Skeletal muscle satellite cell (primary cell): ENCODE measurements around the gene PLEKHM3.
"Not testable (repeated sequence)": the region's sequence is repeated elsewhere in the genome, so short reads cannot be mapped to it uniquely, and the experiment has no call there.

Experiments
- H3K27me3 ChIP-seq: 2 replicates; pipeline ENCODE4 v1.7.0; 2013; ENCODE audit warnings: low read length; ENCODE audit not compliant: control insufficient read depth, insufficient read depth
- H3K36me3 ChIP-seq: 2 replicates; pipeline ENCODE4 v1.7.0; 2013; ENCODE audit warnings: mild to moderate bottlenecking, control low read depth, low read length; ENCODE audit not compliant: insufficient read depth
- H3K4me1 ChIP-seq: 2 replicates; pipeline ENCODE4 v1.7.0; 2013; ENCODE audit warnings: low read length; ENCODE audit not compliant: control insufficient read depth, insufficient read depth
- H3K4me2 ChIP-seq: 2 replicates; pipeline ENCODE4 v1.7.0; 2013; ENCODE audit warnings: mild to moderate bottlenecking, low read length
- H3K4me3 ChIP-seq: 2 replicates; pipeline ENCODE4 v1.7.0; 2013; ENCODE audit warnings: low read length
- H3K9ac ChIP-seq: 2 replicates; pipeline ENCODE4 v1.7.0; 2013; ENCODE audit warnings: mild to moderate bottlenecking, low read depth, low read length, moderate library complexity
- H3K9me3 ChIP-seq: replicated peaks from 2 replicates; pipeline ENCODE4 v1.7.0; 2013; ENCODE audit warnings: mild to moderate bottlenecking, control low read depth, low read length

PLEKHM3 gene

DNA sequence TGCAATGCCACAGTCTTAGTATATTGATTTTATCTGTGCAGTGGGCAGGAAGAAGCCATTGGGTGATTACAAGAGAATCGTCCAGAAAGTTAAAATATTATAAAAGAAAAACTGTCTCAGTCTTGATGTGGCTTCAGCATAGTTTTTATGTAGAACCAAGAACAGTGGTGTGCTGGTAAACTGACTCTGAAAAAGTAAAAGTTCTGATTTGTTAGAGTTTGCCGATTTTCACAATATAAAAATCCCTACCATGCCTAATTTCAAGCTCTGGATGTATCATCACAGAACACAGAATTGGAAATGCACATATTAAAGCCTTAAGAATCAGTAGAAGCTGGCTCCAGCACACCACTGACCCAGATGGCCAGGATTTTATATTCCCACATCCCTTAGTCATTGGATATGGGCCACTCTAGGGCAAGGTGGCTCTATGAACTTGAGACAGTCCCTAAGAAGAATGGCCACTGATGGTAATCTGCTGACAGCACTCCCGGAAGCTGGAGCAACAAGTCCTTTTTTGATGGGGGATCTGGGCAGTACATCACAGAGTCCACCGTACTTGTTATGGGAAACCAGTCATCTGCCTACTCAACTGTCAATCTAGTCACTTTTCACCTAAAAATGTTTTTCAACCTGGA, 9.3 kb upstream of the PLEKHM3 start:
- H3K9ac ChIP-seq: no peak overlapping the region

DNA sequence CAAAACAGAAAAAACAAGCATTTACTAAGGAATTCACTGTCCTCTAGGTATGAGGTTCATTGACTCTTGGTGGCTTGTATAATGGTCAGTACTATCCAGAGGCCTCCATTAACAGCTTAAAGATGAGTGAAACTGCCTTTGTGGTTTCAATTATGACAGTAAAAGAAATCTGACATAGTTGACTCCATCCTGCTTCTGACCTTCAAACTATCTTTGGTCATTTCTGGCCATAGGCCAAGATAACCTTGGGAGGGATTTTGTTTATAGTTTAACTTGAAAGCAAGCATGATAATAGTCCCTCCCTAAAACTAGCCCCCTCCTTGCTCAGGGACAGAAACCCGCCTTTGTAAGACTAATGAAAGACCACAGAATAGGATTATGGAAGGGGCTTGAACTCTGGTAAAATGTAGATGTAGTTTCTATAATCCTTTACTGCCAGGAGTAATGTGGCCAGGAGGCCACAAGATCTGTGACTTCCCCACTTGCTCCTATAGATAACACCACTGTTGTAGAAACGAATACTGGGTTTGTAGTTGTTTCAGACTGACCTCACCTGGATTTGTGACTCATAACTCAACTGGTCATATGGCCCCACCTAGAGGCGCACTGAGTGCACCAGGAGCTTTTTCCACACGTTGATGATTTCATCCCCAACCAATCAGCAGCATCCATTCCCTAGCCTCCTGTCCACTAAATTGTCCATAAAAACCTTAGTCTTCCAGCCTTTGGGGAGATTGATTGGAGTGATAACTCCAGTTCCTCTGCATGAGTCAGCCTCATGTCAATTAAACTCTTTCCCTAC, 8.6 kb upstream of the PLEKHM3 start:
- Histone ChIP-seq H3K27me3 (peaks cover 11% of the 10 kb centered on the region), H3K4me2 (no peak overlapping the region), H3K9ac (no peak overlapping the region)

More for the DNA sequence above, 9.3 kb upstream of the PLEKHM3 start:
- Histone ChIP-seq H3K4me2 (no peak overlapping the region), H3K36me3 (no peaks in the 10 kb centered on the region), H3K4me3 (no peak overlapping the region), H3K9me3 (no peaks in the 10 kb centered on the region), H3K4me1 (no peaks in the 10 kb centered on the region), H3K27me3 (peaks cover 16% of the 10 kb centered on the region)

DNA sequence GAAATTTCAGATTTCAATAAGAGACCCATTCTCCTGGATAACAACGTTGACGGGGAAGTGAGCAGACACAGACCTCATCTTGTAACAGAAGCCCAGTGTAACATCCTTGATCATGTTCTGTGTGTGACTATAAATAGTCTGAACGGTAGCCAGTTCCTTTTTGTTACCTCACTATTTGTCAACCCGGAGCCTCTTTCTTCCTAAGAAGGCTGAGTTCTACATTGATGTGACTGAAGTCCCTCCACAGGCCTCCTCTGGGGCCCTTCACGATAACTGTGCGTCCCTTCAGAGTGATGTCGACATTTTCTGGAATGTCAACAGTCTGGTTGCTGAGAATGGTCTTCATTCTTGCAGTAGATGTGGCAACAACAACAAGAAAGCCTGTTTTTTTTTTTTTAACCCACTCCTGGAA, 6.3 kb upstream of the PLEKHM3 start:
- no peak overlapping the region for H3K4me3 ChIP-seq
- peaks cover 11% of the 10 kb centered on the region for H3K27me3 ChIP-seq
- H3K9ac ChIP-seq: no peak overlapping the region
- H3K36me3 ChIP-seq: no peaks in the 10 kb centered on the region
- H3K9me3 ChIP-seq: no peaks in the 10 kb centered on the region
- no peaks in the 10 kb centered on the region for H3K4me1 ChIP-seq
- no peak overlapping the region for H3K4me2 ChIP-seq

More for the DNA sequence above, 8.6 kb upstream of the PLEKHM3 start:
- no peaks in the 10 kb centered on the region for H3K36me3 ChIP-seq
- H3K4me1 ChIP-seq: no peaks in the 10 kb centered on the region
- H3K9me3 ChIP-seq: no peaks in the 10 kb centered on the region
- no peak overlapping the region for H3K4me3 ChIP-seq

DNA sequence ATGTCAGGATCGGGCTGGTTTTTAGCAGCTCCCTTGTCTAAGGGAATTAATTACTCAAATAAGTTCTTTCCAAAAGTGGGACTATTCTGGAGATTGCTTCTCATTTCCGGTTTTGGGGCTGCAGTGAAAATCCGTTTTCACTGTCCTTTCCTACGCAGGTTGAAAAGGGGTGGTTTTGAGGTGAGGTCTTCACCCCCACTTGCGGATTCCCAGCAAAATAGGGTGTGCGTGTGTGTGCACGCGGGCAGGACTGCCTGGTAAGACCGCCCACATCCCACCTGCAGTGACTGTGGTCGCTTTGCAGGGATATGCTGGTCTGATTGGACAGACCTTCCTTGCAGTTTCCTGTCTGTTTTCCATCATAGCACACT, 472 bp upstream of the PLEKHM3 start:
- H3K4me1 ChIP-seq: peaks cover 5% of the 10 kb centered on the region
- H3K9me3 ChIP-seq: no peaks in the 10 kb centered on the region

DNA sequence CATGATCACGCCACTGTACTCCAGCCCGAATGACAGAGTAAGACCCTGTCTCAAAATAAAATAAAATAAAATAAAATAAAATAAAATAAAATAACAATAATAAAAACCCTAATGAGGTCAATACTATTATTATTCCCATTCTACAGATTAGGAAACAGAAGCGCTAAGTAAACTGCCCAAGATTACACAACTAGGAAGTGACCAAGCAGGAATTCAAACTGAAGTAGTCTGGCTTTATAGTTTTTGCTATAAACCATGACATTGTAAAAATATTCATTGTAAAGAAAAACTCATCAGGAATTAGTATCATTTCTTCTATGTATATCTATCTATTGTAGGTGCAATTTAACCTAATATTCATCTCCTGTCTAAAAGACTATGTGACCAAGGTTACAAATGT, 1.2 kb downstream of the PLEKHM3 start:
- Histone ChIP-seq H3K9me3 (no peaks in the 10 kb centered on the region), H3K9ac (no peak overlapping the region), H3K27me3 (no peaks in the 10 kb centered on the region), H3K4me3 (no peak overlapping the region), H3K4me1 (peaks cover 5% of the 10 kb centered on the region), H3K36me3 (no peaks in the 10 kb centered on the region), H3K4me2 (peak overlapping the region; percentile 80)

More for the DNA sequence above, 472 bp upstream of the PLEKHM3 start:
- Histone ChIP-seq H3K9ac (peak overlapping the region; percentile 89), H3K4me2 (peak overlapping the region; percentile 80), H3K27me3 (peaks cover 5% of the 10 kb centered on the region), H3K36me3 (no peaks in the 10 kb centered on the region), H3K4me3 (peak overlapping the region; percentile 94)

DNA sequence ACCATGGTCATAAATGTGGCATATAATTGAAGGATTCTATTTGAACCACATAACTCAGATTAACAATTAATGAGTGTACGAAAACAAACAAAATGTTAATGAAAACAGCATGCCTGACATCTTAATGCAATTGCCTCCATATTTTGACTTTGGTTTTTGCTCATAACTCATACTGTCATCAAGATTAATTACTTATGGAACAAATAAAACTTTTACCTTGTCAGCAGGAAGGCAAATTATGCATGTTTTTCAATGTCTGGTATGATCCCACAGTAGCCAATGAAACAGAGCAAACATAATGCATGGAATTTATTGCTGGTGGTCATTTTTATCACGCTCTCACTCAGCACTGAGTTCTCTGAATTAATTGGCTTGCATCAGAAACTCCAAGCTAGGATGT, 5.1 kb downstream of the PLEKHM3 start:
- Histone ChIP-seq H3K4me1 (no peaks in the 10 kb centered on the region), H3K9ac (no peak overlapping the region), H3K36me3 (no peaks in the 10 kb centered on the region), H3K27me3 (no peaks in the 10 kb centered on the region), H3K4me3 (no peak overlapping the region), H3K9me3 (no peaks in the 10 kb centered on the region), H3K4me2 (no peak overlapping the region)

DNA sequence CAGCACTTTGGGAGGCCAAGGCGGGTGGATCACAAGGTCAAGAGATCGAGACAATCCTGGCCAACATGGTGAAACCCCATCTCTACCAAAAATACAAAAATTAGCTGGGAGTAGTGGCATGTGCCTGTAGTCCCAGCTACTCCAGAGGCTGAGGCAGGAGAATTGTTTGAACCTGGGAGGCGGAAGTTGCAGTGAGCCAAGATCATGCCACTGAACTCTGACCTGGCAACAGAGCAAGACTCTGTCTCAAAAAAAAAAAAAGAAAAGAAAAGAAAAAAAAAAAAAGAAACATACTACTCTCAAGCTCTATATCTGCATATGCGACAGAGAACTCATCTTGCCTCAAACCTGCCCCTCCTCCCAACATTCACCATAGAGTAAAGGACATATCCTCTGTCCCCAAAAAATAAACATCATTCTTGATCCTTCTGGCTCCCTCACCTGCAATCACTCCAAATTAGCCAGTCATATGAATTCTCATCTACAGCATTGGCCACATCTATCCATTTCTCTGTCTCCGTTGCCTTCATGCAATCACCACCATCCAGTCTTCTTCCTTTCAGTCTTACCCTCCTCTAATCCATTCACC, 7.1 kb downstream of the PLEKHM3 start:
- H3K4me2 ChIP-seq, H3K4me1 ChIP-seq: not testable (repeated sequence)

DNA sequence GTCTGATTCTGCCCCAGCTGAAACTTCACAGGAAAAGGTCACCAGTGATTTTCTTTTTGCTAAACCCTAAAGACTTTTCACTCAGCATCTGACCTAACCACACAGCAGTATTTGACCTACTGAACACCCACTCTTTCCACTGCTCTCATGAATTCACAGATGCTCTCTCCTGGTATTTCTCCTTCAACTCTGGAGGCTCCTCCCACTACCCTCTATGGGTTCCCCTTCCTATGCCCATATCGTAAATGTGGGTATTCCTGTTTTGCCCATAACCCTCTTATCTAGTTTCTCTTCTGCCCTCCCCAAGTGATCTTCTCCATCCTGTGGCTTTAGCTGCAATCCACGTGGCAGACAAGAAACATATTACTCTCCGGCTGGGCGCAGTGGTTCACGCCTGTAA, 7.6 kb downstream of the PLEKHM3 start:
- Histone ChIP-seq H3K36me3 (no peaks in the 10 kb centered on the region), H3K9ac (no peak overlapping the region), H3K27me3 (no peaks in the 10 kb centered on the region), H3K4me2 (no peak overlapping the region), H3K9me3 (no peaks in the 10 kb centered on the region), H3K4me1 (peaks cover 3% of the 10 kb centered on the region), H3K4me3 (no peak overlapping the region)

More for the DNA sequence above, 7.1 kb downstream of the PLEKHM3 start:
- H3K27me3 ChIP-seq, H3K9me3 ChIP-seq, H3K36me3 ChIP-seq, H3K4me3 ChIP-seq, H3K9ac ChIP-seq: not testable (repeated sequence)

DNA sequence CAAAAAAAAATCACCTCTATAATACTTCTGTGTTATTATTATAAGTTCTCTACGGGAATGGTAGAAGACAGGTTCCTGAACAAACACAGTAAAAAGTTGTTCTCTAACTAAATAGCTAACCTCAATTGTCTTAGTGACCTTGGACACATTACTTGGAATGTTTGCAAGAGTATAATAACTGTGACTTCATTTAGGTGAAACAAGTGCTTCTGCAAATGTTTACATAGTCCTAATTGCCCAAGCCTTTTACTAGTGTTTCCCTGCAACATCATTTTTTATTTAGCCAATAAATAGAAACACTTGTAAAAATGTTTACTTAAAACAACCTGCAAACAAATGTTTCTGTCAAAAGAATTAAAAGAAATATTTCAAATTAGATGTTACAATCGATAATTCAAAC, 9.9 kb downstream of the PLEKHM3 start:
- Histone ChIP-seq H3K9ac (no peak overlapping the region), H3K4me3 (no peak overlapping the region), H3K36me3 (no peaks in the 10 kb centered on the region), H3K9me3 (no peaks in the 10 kb centered on the region), H3K27me3 (no peaks in the 10 kb centered on the region), H3K4me2 (no peak overlapping the region), H3K4me1 (peaks cover 3% of the 10 kb centered on the region)

DNA sequence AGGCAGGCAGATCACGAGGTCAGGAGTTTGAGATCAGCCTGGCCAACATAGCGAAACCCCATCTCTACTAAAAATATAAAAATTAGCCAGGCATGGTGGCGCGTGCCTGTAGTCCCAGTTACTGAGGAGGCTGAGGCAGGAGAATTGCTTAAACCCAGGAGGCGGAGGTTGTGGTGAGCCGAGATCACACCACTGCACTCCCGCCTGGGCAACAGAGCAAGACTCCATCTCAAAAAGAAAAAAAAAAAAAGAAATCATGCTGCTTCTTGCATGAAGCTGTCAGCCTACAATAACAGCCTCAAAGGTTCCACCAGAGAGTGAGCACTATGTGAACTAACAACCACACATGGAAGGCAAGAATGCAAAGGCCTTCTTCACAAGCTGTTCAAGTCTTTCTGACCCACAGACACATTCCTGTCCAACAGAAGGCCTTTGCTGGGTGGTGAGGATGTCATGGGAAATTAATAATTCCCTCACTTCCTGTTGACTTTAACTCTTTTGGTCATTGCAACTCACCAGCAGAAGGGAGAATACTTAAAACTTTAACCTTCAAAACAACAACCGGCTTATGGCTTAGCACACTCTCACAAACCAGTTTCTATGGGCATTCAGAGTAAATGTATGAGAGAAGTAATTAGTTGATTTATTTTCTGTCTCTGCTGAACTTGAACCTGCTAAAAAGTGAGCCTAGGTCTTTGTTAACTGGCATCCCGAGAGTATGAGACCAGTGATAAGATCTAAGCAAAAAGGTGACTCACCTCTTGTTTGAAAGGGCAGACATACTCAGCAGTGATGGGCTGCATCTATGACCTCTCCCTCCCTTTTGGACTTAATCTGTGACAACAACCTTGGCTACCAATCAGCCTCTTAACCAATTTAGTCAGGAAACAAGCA, 11.8 kb downstream of the PLEKHM3 start:
- peaks cover 3% of the 10 kb centered on the region for H3K4me1 ChIP-seq
- H3K36me3 ChIP-seq: no peaks in the 10 kb centered on the region
- no peak overlapping the region for H3K4me2 ChIP-seq
- no peak overlapping the region for H3K4me3 ChIP-seq
- H3K9ac ChIP-seq: no peak overlapping the region
- H3K9me3 ChIP-seq: no peaks in the 10 kb centered on the region
- no peaks in the 10 kb centered on the region for H3K27me3 ChIP-seq

DNA sequence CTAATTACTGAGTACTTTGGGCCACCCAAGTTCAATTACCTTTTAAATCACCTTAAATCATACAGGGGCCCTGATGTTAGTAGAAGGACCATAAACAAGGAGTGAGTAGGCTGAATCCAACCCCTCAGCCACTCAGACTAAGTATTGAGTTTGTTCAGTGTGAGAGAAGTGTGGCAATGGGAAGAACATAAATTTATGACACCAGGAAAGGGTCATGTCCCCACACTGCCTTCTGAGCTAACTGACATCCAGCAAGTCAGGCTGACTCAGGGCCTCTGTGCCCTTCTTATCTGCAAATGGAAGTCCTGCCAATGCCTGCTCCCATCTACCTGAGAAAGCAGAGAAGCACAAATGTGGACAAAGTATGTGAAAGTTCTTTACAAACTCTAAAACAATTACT, 12.9 kb downstream of the PLEKHM3 start:
- Histone ChIP-seq H3K9ac (no peak overlapping the region), H3K4me1 (peaks cover 3% of the 10 kb centered on the region), H3K4me2 (no peak overlapping the region), H3K9me3 (no peaks in the 10 kb centered on the region), H3K27me3 (no peaks in the 10 kb centered on the region), H3K4me3 (no peak overlapping the region), H3K36me3 (no peaks in the 10 kb centered on the region)
